DOHH2 (cell line): ENCODE results near the gene ST7.

Experiments
- H3F3A ChIP-seq: fragments of 200-600 bp; sonication (generic), shearing (Covaris generic); 2 replicates; pipeline ENCODE4 v1.6.0; 2016; ENCODE audit warnings: antibody characterized with exemption, mild to moderate bottlenecking; ENCODE audit not compliant: control insufficient read depth, insufficient read depth
- H3K27ac ChIP-seq: fragments of 200-600 bp; sonication (generic); 2 replicates; pipeline ENCODE4 v1.5.1; 2014; ENCODE audit warnings: low read depth, mild to moderate bottlenecking, low read length, moderate library complexity
- H3K27me3 ChIP-seq: fragments of 200-600 bp; sonication (generic); 2 replicates; pipeline ENCODE4 v1.6.1; 2014; ENCODE audit warnings: mild to moderate bottlenecking, low read length, mixed read lengths; ENCODE audit not compliant: control insufficient read depth
- H3K36me3 ChIP-seq: fragments of 200-600 bp; sonication (generic); 2 replicates; pipeline ENCODE4 v1.6.1; 2014; ENCODE audit warnings: mild to moderate bottlenecking, low read length, moderate library complexity, mixed read lengths; ENCODE audit not compliant: control insufficient read depth
- H3K4me1 ChIP-seq: fragments of 200-600 bp; sonication (generic); 2 replicates; pipeline ENCODE4 v1.6.1; 2014; ENCODE audit warnings: mild to moderate bottlenecking, low read length, mixed read lengths; ENCODE audit not compliant: control insufficient read depth
- H3K4me2 ChIP-seq: fragments of 200-600 bp; sonication (generic); 2 replicates; pipeline ENCODE4 v1.6.0; 2014; ENCODE audit warnings: mild to moderate bottlenecking, low read length, moderate library complexity
- H3K4me3 ChIP-seq: fragments of 200-600 bp; sonication (generic); 2 replicates; pipeline ENCODE4 v1.5.1; 2014; ENCODE audit warnings: mild to moderate bottlenecking, low read length, mixed read lengths
- H3K79me2 ChIP-seq: fragments of 200-600 bp; sonication (generic); 2 replicates; pipeline ENCODE4 v1.6.1; 2014; ENCODE audit warnings: mild to moderate bottlenecking, low read length, mixed read lengths; ENCODE audit not compliant: control insufficient read depth
- H3K9me2 ChIP-seq: fragments of 200-600 bp; sonication (generic); replicated peaks from 2 replicates; pipeline ENCODE4 v1.6.1; 2014; ENCODE audit warnings: mild to moderate bottlenecking, low read length, mixed read lengths; ENCODE audit not compliant: control insufficient read depth
- H3K9me3 ChIP-seq: fragments of 200-600 bp; sonication (generic); 2 replicates; pipeline ENCODE4 v1.6.1; 2014; ENCODE audit warnings: antibody characterized with exemption, low read length, mixed read lengths; ENCODE audit not compliant: control insufficient read depth, insufficient read depth
- H4K20me1 ChIP-seq: fragments of 200-600 bp; sonication (generic); 2 replicates; pipeline ENCODE4 v1.6.0; 2014; ENCODE audit warnings: low read depth, mild to moderate bottlenecking, antibody characterized with exemption, low read length, moderate library complexity; ENCODE audit not compliant: control insufficient read depth, insufficient read depth
- EZH2phosphoT487 ChIP-seq: fragments of 200-600 bp; sonication (generic); IDR thresholded peaks from 2 replicates; pipeline ENCODE4 v1.6.1; 2017; ENCODE audit warnings: borderline replicate concordance, mild to moderate bottlenecking, antibody characterized with exemption, low read length, moderate library complexity, mixed read lengths
- TF ChIP-seq, protein P1 (sequence below): fragments of 200-600 bp; sonication (generic); IDR thresholded peaks from one replicate; pipeline ENCODE4 v1.5.1; 2014; ENCODE audit warnings: antibody characterized with exemption, mild to moderate bottlenecking, low read depth, low read length; ENCODE audit not compliant: poor library complexity, severe bottlenecking

ST7 gene

GRCh38 chr7:116953372-116953905, at the start of gene ST7:
TSS of gene ST7 (plus strand) at chr7:116953501. CDS start at chr7:116953541, 40 bp downstream.
- H3K4me2 ChIP-seq, result peak within 1 kb of the TSS; percentile 92
- H3K9me3 ChIP-seq, result no peaks in the 10 kb centered on the region
- H3K4me1 ChIP-seq, result peaks cover 38% of the 10 kb centered on the region
- no peaks in the 10 kb centered on the region for H3K9me2 ChIP-seq
- no peak for TF ChIP-seq EZH2phosphoT487
- peak within 1 kb of the TSS; percentile 89 for H3K4me3 ChIP-seq
- no peaks in the 10 kb centered on the region for H3K27me3 ChIP-seq
- H3F3A ChIP-seq, result peaks cover 11% of the 10 kb centered on the region
- H3K36me3 ChIP-seq, result no peaks in the 10 kb centered on the region
- peak within 1 kb of the TSS; percentile 53 for H3K27ac ChIP-seq
- H4K20me1 ChIP-seq, result no peaks in the 10 kb centered on the region
- peaks cover 21% of the 10 kb centered on the region for H3K79me2 ChIP-seq

DNA sequence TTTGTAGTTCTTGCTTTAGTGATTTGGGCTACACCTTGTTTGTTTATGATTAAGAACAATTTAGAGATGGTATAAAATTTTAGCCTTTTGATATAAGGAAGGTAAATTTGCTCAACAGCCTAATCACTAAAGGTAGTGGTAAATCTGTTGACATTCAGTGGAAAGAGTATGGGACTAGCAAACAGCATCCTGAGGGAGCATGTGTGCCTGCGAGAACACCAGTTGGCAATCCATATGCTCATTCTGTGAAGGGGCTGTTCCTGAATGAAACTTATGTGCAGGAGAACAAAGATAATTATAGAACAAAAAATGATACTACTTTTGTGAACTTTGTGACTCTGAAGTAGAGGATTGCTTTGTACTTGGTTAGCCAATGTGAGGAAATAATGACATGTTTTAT, 46.9 kb upstream of the ST7 start:
- H3K9me2 ChIP-seq, result no peaks in the 10 kb centered on the region
- H3K4me3 ChIP-seq, result no peak overlapping the region
- no peak overlapping the region for H3K27ac ChIP-seq
- peaks cover 77% of the 10 kb centered on the region for H3K36me3 ChIP-seq
- no peaks in the 10 kb centered on the region for H3K9me3 ChIP-seq
- H4K20me1 ChIP-seq, result no peaks in the 10 kb centered on the region
- no peaks in the 10 kb centered on the region for H3K27me3 ChIP-seq
- no peaks in the 10 kb centered on the region for H3K4me1 ChIP-seq
- H3F3A ChIP-seq, result no peaks in the 10 kb centered on the region
- no peaks in the 10 kb centered on the region for H3K79me2 ChIP-seq
- no peak overlapping the region for H3K4me2 ChIP-seq
- no peak for TF ChIP-seq EZH2phosphoT487
- TF ChIP-seq, protein P1, sequence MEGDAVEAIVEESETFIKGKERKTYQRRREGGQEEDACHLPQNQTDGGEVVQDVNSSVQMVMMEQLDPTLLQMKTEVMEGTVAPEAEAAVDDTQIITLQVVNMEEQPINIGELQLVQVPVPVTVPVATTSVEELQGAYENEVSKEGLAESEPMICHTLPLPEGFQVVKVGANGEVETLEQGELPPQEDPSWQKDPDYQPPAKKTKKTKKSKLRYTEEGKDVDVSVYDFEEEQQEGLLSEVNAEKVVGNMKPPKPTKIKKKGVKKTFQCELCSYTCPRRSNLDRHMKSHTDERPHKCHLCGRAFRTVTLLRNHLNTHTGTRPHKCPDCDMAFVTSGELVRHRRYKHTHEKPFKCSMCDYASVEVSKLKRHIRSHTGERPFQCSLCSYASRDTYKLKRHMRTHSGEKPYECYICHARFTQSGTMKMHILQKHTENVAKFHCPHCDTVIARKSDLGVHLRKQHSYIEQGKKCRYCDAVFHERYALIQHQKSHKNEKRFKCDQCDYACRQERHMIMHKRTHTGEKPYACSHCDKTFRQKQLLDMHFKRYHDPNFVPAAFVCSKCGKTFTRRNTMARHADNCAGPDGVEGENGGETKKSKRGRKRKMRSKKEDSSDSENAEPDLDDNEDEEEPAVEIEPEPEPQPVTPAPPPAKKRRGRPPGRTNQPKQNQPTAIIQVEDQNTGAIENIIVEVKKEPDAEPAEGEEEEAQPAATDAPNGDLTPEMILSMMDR, result no peak

GRCh38 chr7:116910383-116910782, 42.9 kb upstream of the ST7 start:
- Histone ChIP-seq H3F3A (no peaks in the 10 kb centered on the region), H3K27me3 (no peaks in the 10 kb centered on the region), H3K9me3 (no peaks in the 10 kb centered on the region), H3K4me1 (no peaks in the 10 kb centered on the region), H3K27ac (no peak overlapping the region), H3K4me3 (no peak overlapping the region), H4K20me1 (no peaks in the 10 kb centered on the region), H3K36me3 (peaks cover 86% of the 10 kb centered on the region), H3K4me2 (no peak overlapping the region), H3K9me2 (no peaks in the 10 kb centered on the region), H3K79me2 (no peaks in the 10 kb centered on the region)
- TF ChIP-seq, protein P1, result no peak
- no peak for TF ChIP-seq EZH2phosphoT487

- H3K36me3 ChIP-seq, result peaks cover 84% of the 10 kb centered on the region
- H3K9me2 ChIP-seq, result no peaks in the 10 kb centered on the region
- no peaks in the 10 kb centered on the region for H3F3A ChIP-seq
- H3K4me2 ChIP-seq, result no peak overlapping the region
- H3K27ac ChIP-seq, result no peak overlapping the region
- no peaks in the 10 kb centered on the region for H3K79me2 ChIP-seq
- H3K9me3 ChIP-seq, result no peaks in the 10 kb centered on the region
- no peak overlapping the region for H3K4me3 ChIP-seq
- TF ChIP-seq, protein P1, result no peak
- no peak for TF ChIP-seq EZH2phosphoT487
- H3K27me3 ChIP-seq, result no peaks in the 10 kb centered on the region
- H4K20me1 ChIP-seq, result no peaks in the 10 kb centered on the region
- H3K4me1 ChIP-seq, result no peaks in the 10 kb centered on the region
Measured at GRCh38 chr7:116911801-116912200, 41.5 kb upstream of the ST7 start.
